MM.1S (cell line): Measurements from ENCODE around the gene RICTOR.

Experiments
- CTCF ChIP-seq: fragments of 300-600 bp; sonication (generic); IDR thresholded peaks from 2 replicates; pipeline ENCODE4 v1.5.1; 2016; ENCODE audit warnings: antibody characterized with exemption, low read length, mixed read lengths
- EZH2 ChIP-seq: fragments of 300-600 bp; sonication (generic); optimal IDR thresholded peaks from 2 replicates; pipeline ENCODE3; 2017; ENCODE audit warnings: low read depth, mild to moderate bottlenecking, antibody characterized with exemption, low read length, mixed read lengths
- EZH2phosphoT487 ChIP-seq: fragments of 300-600 bp; sonication (generic); IDR thresholded peaks from 2 replicates; pipeline ENCODE4 v1.6.1; 2018; ENCODE audit warnings: antibody characterized with exemption, low read length

DNA sequence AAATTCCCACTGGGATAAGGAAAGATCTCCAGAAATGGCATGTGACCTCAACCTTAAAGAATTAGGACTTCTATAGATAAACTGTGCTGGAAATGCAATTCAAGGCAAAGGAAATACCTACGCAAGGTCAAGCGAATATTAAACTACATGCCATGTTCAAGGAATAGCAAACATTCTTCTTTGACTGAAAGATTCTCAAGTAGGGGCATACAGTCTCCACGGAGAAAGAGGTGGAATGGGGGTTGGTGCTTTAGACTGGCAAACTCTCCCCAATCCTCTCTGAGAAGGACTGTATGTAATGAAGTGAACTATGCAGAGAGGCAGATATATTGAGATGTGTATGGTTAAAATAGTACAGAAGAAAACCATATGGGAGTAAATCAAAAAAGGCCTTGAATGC, 6.1 kb downstream of the RICTOR start:
- no peak for TF ChIP-seq CTCF
- TF ChIP-seq EZH2: no peak
- no peak for TF ChIP-seq EZH2phosphoT487
